Measurements from ENCODE around the gene LAMB3.
A peak's percentile ranks its signal among the peaks of the same experiment; 100 is the strongest.

LAMB3 gene

DNA sequence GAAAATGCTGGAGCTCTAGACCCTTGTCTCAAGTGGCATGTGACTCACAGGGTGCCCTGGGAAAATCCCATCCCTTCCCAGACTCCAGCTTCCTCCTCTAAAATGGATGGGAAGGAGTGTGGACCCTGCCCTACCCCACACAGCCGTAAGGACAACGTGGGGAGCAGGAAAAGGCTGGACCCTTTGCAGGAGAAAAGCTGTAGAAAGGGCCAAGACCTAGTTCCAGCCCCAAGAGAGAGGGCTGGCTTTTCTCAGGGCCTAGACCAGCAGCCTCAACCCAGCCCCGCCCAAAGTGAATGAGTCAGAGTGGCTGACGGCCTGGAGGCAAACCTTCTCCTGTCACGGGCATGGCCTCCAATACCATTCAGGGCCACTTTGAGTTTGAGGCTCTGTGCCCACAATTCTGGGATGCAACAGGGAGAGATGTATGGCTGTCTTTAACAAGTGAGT is 1.1 kb downstream of the LAMB3 start:
- TF ChIP-seq CTCF (IDR thresholded peaks at IDR 0.05; ENCODE audit: low read depth, low read length): no peak
- no peak overlapping the region for H3K4me3 ChIP-seq (ENCODE audit: low read depth, low read length)

DNA sequence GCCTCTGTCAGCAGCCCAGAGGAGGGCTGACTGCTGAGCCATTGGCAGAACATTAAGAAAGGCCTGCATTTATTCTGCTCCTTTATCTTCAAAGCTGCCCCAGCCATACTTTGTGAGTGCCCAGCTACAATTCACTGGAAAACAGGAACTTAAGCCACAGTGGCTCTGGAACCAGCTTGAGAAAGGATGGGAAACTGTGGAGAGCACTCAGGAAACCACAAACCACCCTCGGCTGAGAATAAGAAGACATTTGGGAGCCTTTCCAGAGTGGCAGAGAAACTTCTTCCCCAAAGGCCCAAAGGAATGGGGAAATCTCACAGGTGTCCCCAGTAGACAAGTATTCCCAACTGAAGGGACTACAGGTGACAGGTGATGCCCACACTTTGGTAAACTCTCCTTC is 1.8 kb downstream of the LAMB3 start:
- no peak overlapping the region for H3K4me3 ChIP-seq (ENCODE audit: low read depth, low read length)
- no peak for TF ChIP-seq CTCF (IDR thresholded peaks at IDR 0.05; ENCODE audit: low read depth, low read length)

DNA sequence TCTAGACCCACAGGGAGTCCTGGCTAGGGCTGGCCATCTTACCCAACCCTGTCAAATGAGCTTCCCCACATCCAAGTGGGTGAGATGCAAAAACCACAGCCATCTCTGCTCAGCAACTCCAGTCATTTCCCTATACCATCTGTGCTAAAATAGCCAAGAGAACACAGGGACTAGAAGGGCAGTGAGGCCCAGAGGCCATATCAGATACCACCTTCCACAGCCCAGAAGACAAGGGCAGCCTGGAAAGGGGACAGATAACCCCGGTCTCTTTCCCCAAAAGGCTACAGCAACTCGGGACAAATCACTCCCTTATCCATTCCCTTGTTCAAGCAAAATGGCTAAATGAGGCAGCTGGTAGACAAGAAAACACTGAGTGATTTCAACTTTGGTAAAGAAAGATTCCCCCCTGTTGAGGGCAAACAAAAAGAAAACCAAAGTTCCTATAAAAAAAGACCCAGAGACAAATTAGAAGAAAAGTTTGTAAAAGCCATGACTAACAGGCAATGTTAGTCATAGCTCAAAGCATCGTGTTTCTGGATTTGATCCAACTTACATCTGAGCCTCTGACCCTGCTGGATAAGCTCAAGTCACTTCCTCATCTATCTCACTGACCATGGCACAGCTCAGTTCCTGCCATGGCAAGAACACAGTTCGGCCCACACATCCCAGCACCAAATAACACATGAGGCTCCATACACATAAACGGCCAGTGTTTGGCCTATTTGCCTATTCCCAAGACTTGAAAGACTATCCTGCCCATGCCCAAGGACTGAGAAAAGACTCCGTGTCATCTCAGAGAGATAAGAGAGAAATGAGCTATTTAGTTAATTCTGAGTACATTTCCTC is 3.1 kb downstream of the LAMB3 start:
- no peak for TF ChIP-seq CTCF (IDR thresholded peaks at IDR 0.05; ENCODE audit: low read depth, low read length)
- peak overlapping the region; percentile 10; the same call in 1 of the 2 replicates for H3K4me3 ChIP-seq (ENCODE audit: low read depth, low read length)

- no peak overlapping the region for H3K4me3 ChIP-seq (ENCODE audit: low read depth, low read length)
- TF ChIP-seq CTCF (IDR thresholded peaks at IDR 0.05; ENCODE audit: low read depth, low read length): no peak
Observed at GRCh38 chr1:209648346-209648745, 3.9 kb downstream of the LAMB3 start.

DNA sequence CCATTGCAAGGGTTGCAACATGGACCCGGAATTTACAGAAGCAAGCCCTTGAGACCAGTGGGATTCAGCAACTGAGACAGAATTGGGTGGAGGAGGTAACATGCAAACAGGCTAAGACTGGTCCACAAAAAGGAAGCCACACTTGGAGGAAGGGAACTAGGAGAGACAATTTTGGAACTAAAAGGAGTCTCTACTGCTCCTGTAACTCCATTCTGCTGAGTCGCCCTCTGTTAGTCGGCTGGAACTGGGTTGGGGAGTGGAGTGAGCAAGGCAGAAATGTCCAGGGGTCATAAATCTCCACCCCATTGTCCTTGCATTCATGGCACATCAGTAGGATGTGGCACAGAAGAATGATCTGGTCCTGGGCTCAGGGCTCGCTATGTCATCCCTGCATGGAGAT is 5.1 kb downstream of the LAMB3 start:
- TF ChIP-seq CTCF (IDR thresholded peaks at IDR 0.05; ENCODE audit: low read depth, low read length): no peak
- H3K4me3 ChIP-seq (ENCODE audit: low read depth, low read length): no peak overlapping the region

DNA sequence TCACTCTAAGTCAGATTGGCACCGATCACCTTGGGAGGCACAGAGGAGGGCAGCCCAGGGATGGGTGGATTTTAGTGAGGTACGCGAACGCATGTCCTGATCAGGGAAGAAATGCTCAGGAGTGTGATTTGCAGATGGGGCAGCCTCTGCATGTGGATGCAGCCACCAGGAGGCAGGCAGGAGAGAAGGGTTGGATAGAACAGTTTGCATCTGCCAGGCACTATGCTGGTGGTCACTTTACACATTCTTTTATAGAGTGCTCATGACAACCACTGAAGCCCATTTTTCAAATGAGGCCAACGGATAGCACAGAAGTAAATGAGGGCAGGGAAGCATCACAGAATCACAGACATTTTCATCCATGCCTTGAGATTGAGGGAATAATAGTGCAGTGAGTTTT is 5.7 kb downstream of the LAMB3 start:
- TF ChIP-seq CTCF (IDR thresholded peaks at IDR 0.05; ENCODE audit: low read depth, low read length): peak; percentile 50; the same call in 1 of the 2 replicates
- H3K4me3 ChIP-seq (ENCODE audit: low read depth, low read length): no peak overlapping the region
